ENCODE results near the gene TNIK. TPM values are rescaled to one million over a fixed set of nuclear protein-coding genes. Genes with fewer than 3 reads are reported as not detected.
A peak's percentile ranks its signal among the peaks of the same experiment; 100 is the strongest.

TNIK gene
- total RNA-seq, 1 donor from 2014 or later = 35.3 TPM

GRCh38 chr3:171072432-171072831, 387.8 kb downstream of the TNIK start:
- TF ChIP-seq, protein P1, sequence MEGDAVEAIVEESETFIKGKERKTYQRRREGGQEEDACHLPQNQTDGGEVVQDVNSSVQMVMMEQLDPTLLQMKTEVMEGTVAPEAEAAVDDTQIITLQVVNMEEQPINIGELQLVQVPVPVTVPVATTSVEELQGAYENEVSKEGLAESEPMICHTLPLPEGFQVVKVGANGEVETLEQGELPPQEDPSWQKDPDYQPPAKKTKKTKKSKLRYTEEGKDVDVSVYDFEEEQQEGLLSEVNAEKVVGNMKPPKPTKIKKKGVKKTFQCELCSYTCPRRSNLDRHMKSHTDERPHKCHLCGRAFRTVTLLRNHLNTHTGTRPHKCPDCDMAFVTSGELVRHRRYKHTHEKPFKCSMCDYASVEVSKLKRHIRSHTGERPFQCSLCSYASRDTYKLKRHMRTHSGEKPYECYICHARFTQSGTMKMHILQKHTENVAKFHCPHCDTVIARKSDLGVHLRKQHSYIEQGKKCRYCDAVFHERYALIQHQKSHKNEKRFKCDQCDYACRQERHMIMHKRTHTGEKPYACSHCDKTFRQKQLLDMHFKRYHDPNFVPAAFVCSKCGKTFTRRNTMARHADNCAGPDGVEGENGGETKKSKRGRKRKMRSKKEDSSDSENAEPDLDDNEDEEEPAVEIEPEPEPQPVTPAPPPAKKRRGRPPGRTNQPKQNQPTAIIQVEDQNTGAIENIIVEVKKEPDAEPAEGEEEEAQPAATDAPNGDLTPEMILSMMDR (IDR thresholded peaks at IDR 0.05) = no peak
- no peak for ATAC-seq
- DNase-seq = no peak
- H3K4me3 ChIP-seq = no peak overlapping the region
- H3K9me3 ChIP-seq = no peaks in the 10 kb centered on the region
- intact Hi-C loops (cut with DNase I) = no loop called here
- peaks cover 22% of the 10 kb centered on the region for H3K36me3 ChIP-seq
- H3K27ac ChIP-seq = no peak overlapping the region
- H3K27me3 ChIP-seq = no peaks in the 10 kb centered on the region
- H3K4me1 ChIP-seq = no peaks in the 10 kb centered on the region

DNA sequence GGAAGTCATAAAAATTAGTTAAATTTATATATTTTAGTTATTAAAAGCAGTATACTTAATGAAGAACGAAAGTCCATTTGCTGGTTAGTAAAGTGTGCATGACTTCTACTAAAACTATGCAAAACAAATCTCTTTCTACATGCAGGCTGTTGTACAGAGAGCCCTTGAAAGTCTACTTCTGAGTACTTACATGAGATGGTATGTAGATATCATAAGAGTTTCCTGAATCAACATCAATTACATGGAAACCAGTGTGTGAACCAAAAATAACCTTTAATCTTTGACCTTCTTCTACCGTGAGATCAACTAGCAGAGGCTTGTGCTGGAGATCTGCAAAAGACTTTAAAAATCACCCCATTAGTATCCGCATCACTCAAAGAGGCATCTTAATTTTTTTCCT, 391.5 kb downstream of the TNIK start:
- DNase-seq = no peak
- peak; percentile 90 for ATAC-seq

GRCh38 chr3:171066206-171066605, 394.0 kb downstream of the TNIK start:
- Histone ChIP-seq H3K36me3 (peaks cover 21% of the 10 kb centered on the region), H3K27me3 (no peaks in the 10 kb centered on the region), H3K4me1 (no peaks in the 10 kb centered on the region), H3K4me3 (no peak overlapping the region), H3K27ac (no peak overlapping the region), H3K9me3 (no peaks in the 10 kb centered on the region)
- TF ChIP-seq, protein P1 (IDR thresholded peaks at IDR 0.05) = no peak
- no peak for ATAC-seq
- no peak for DNase-seq
- intact Hi-C loops (cut with DNase I) = no loop called here

More for the DNA sequence above, 391.5 kb downstream of the TNIK start:
- H3K4me1 ChIP-seq = no peaks in the 10 kb centered on the region
- intact Hi-C loops (cut with DNase I) = no loop called here
- no peak overlapping the region for H3K4me3 ChIP-seq
- no peaks in the 10 kb centered on the region for H3K9me3 ChIP-seq
- TF ChIP-seq, protein P1 (IDR thresholded peaks at IDR 0.05) = no peak
- no peaks in the 10 kb centered on the region for H3K27me3 ChIP-seq
- peaks cover 25% of the 10 kb centered on the region for H3K36me3 ChIP-seq
- H3K27ac ChIP-seq = no peak overlapping the region

- H3K4me3 ChIP-seq = no peak overlapping the region
- no peaks in the 10 kb centered on the region for H3K4me1 ChIP-seq
- TF ChIP-seq, protein P1 (IDR thresholded peaks at IDR 0.05) = no peak
- DNase-seq (no peak), ATAC-seq (no peak)
- no peak overlapping the region for H3K27ac ChIP-seq
- no peaks in the 10 kb centered on the region for H3K9me3 ChIP-seq
- intact Hi-C loops (cut with DNase I) = no loop called here
- H3K36me3 ChIP-seq = peaks cover 18% of the 10 kb centered on the region
- H3K27me3 ChIP-seq = no peaks in the 10 kb centered on the region
These were observed 394.5 kb downstream of the TNIK start for GRCh38 chr3:171065732-171066131.

DNA sequence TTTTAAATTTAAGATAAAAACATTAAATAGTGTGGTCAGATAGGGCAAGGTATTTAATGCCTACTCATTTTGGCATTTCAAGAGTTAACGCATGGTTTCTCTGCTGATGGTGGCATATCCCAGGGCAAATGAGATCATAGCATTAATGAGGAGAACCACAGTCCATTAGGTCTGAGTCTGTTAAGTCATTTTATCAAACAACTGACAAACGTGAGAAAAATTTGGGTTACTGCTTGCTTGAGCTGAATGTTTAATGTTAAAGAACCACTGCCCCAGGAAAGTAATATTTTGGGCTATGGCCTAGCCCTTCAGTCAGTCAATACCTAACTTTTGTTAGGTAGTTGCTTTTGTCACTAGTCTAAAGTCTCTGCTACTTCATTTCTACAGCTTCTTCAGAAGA, 395.7 kb downstream of the TNIK start:
- Histone ChIP-seq H3K27ac (no peak overlapping the region), H3K27me3 (no peaks in the 10 kb centered on the region), H3K4me1 (no peaks in the 10 kb centered on the region), H3K9me3 (no peaks in the 10 kb centered on the region), H3K4me3 (no peak overlapping the region), H3K36me3 (peaks cover 18% of the 10 kb centered on the region)
- ATAC-seq (no peak), DNase-seq (no peak)
- TF ChIP-seq, protein P1 (IDR thresholded peaks at IDR 0.05) = no peak
- intact Hi-C loops (cut with DNase I) = no loop called here

GRCh38 chr3:171061749-171062148, 398.5 kb downstream of the TNIK start:
- H3K27me3 ChIP-seq = no peaks in the 10 kb centered on the region
- no peak overlapping the region for H3K27ac ChIP-seq
- TF ChIP-seq, protein P1 (IDR thresholded peaks at IDR 0.05) = no peak
- no peaks in the 10 kb centered on the region for H3K4me1 ChIP-seq
- H3K36me3 ChIP-seq = peaks cover 9% of the 10 kb centered on the region
- no peak overlapping the region for H3K4me3 ChIP-seq
- ATAC-seq = no peak
- no peaks in the 10 kb centered on the region for H3K9me3 ChIP-seq
- intact Hi-C loops (cut with DNase I) = no loop called here
- DNase-seq = no peak

Data from upper lobe of right lung (tissue), 1 donor.